ENCODE data around the gene CABYR.

GRCh38 chr18:24114924-24115549, 23.8 kb upstream of the CABYR start:
- TF ChIP-seq CTCF (conservative IDR thresholded peaks at IDR 0.05; ENCODE audit: low read depth, low read length) (no peak), EZH2phosphoT487 (IDR thresholded peaks at IDR 0.05; ENCODE audit: borderline replicate concordance, low read length) (no peak)

All from PC-3 (cell line).